GM12892 (cell line): ENCODE measurements around the gene IFNE.

Experiments used
- POLR2A ChIP-seq: IDR thresholded peaks from 2 replicates; pipeline ENCODE4 v1.6.1; 2011; ENCODE audit warnings: low read depth, low read length, control low read depth
- POLR2AphosphoS5 ChIP-seq: IDR thresholded peaks from 2 replicates; pipeline ENCODE4 v1.6.1; 2011; ENCODE audit warnings: low read depth, low read length, control low read depth
- TAF1 ChIP-seq: IDR thresholded peaks from 2 replicates; pipeline ENCODE4 v1.6.1; 2011; ENCODE audit warnings: low read depth, mild to moderate bottlenecking, control low read depth, low read length, borderline replicate concordance

DNA sequence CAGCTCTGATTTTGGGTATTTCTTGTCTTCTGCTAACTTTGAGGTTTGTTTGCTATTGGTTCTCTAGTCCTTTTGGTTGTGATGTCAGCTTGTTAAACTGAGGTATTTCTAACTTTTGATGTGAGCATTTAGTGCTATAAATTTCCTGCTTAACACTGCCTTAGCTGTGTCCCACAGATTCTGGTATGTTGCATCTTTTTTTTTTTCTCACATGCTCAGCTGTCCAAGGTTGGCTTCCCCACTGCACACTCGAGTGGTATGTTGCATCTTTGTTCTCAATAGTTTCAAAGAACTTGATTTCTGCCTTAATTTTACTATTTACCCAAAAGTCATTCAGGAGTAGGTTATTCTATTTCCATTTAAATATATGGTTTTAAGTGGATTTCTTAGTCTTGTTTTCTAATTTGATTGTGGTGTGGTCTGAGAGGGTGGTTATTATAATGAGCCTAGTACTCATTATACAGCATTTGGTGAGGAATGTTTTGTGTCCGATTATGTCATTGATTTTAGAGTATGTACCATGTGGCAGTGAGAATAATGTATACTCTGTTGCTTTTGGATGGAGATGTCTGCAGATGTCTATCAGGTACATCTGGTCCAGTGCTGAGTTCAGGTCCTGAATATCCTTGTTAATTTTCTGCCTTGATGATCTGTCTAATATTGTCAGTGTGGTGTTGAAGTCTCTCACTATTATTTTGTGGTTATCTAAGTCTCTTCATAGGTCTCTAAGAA is 42.2 kb upstream of the IFNE start:
- TF ChIP-seq TAF1 (no peak), POLR2A (no peak), POLR2AphosphoS5 (no peak)
